ENCODE measurements around the gene FSTL4.
A peak's percentile ranks its signal among the peaks of the same experiment; 100 is the strongest.

Gene FSTL4

DNA sequence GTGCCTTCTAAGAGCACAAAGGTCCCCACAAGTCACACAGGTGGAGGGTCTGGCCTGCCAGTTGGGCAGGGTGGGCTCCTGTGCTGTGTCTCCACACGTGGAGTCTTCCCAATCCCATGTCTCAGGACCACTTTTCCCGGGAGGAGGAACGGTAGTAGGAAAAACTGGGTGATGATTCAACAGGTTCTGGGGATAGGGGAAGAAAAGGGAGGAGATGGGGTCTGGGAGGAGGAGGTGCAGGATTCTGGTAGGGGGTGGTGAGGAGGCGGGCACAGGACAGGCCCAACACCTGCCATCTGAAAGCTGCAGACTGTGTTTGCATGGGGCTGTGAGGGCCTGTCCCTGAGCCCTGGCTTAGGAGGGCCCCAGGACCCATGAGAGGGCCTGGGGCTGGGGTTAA is 345.4 kb downstream of the FSTL4 start:
- Histone ChIP-seq H2AFZ (ENCODE audit: low read length) (no peak overlapping the region), H3K36me3 (replicated peaks; ENCODE audit: insufficient read depth, low read length) (no peaks in the 10 kb centered on the region), H3K79me2 (ENCODE audit: low read length) (no peaks in the 10 kb centered on the region), H3K27me3 (replicated peaks; ENCODE audit: insufficient read depth, low read length) (no peaks in the 10 kb centered on the region), H3K9me2 (replicated peaks; ENCODE audit: insufficient read depth, low read length) (no peaks in the 10 kb centered on the region), H4K20me1 (ENCODE audit: insufficient read depth, low read length) (no peaks in the 10 kb centered on the region), H3K27ac (ENCODE audit: low read length) (no peak overlapping the region), H3K4me2 (ENCODE audit: low read depth, low read length) (no peak overlapping the region), H3K4me1 (ENCODE audit: low read length) (peaks cover 28% of the 10 kb centered on the region), H3K9ac (ENCODE audit: low read length) (no peak overlapping the region), H3K9me3 (replicated peaks; ENCODE audit: insufficient read depth, low read length) (no peaks in the 10 kb centered on the region), H3K4me3 (ENCODE audit: low read length) (no peak overlapping the region), H3F3A (ENCODE audit: insufficient read depth, low read length) (no peaks in the 10 kb centered on the region)
- no peak for DNase-seq
- TF ChIP-seq, protein P1, sequence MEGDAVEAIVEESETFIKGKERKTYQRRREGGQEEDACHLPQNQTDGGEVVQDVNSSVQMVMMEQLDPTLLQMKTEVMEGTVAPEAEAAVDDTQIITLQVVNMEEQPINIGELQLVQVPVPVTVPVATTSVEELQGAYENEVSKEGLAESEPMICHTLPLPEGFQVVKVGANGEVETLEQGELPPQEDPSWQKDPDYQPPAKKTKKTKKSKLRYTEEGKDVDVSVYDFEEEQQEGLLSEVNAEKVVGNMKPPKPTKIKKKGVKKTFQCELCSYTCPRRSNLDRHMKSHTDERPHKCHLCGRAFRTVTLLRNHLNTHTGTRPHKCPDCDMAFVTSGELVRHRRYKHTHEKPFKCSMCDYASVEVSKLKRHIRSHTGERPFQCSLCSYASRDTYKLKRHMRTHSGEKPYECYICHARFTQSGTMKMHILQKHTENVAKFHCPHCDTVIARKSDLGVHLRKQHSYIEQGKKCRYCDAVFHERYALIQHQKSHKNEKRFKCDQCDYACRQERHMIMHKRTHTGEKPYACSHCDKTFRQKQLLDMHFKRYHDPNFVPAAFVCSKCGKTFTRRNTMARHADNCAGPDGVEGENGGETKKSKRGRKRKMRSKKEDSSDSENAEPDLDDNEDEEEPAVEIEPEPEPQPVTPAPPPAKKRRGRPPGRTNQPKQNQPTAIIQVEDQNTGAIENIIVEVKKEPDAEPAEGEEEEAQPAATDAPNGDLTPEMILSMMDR (IDR thresholded peaks at IDR 0.05; ENCODE audit: low read length): no peak
- no peak for TF ChIP-seq EZH2phosphoT487 (IDR thresholded peaks at IDR 0.05; ENCODE audit: low read length)
- TF ChIP-seq EZH2 (optimal IDR thresholded peaks at IDR 0.05; ENCODE audit: low read depth, low read length): no peak

DNA sequence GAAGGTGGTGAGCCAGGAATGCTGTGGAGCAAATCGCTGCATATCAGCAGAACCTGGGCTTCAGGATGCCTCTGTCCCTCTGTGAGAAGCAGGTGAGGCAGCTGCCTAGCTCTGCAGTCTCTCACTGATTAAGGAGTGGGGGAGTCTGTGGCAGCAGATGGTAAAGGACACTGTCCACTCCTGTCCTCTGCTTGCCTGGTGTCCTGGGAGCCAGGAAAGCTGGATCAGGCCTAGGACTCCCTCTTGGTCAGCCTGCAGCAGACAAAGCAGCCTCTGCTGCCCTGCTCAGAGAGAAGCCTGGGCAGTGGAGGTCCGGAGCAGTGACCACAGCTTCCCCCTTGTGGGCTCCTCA is 345.8 kb downstream of the FSTL4 start:
- no peaks in the 10 kb centered on the region for H3K27me3 ChIP-seq (replicated peaks; ENCODE audit: insufficient read depth, low read length)
- H3F3A ChIP-seq (ENCODE audit: insufficient read depth, low read length): no peaks in the 10 kb centered on the region
- no peaks in the 10 kb centered on the region for H3K9me3 ChIP-seq (replicated peaks; ENCODE audit: insufficient read depth, low read length)
- no peaks in the 10 kb centered on the region for H3K36me3 ChIP-seq (replicated peaks; ENCODE audit: insufficient read depth, low read length)
- TF ChIP-seq EZH2phosphoT487 (IDR thresholded peaks at IDR 0.05; ENCODE audit: low read length): no peak
- no peaks in the 10 kb centered on the region for H3K79me2 ChIP-seq (ENCODE audit: low read length)
- no peak overlapping the region for H3K4me3 ChIP-seq (ENCODE audit: low read length)
- no peak overlapping the region for H3K27ac ChIP-seq (ENCODE audit: low read length)
- no peaks in the 10 kb centered on the region for H3K9me2 ChIP-seq (replicated peaks; ENCODE audit: insufficient read depth, low read length)
- no peak for DNase-seq
- H2AFZ ChIP-seq (ENCODE audit: low read length): no peak overlapping the region
- H4K20me1 ChIP-seq (ENCODE audit: insufficient read depth, low read length): no peaks in the 10 kb centered on the region
- no peak overlapping the region for H3K9ac ChIP-seq (ENCODE audit: low read length)
- H3K4me1 ChIP-seq (ENCODE audit: low read length): peaks cover 28% of the 10 kb centered on the region
- H3K4me2 ChIP-seq (ENCODE audit: low read depth, low read length): no peak overlapping the region

DNA sequence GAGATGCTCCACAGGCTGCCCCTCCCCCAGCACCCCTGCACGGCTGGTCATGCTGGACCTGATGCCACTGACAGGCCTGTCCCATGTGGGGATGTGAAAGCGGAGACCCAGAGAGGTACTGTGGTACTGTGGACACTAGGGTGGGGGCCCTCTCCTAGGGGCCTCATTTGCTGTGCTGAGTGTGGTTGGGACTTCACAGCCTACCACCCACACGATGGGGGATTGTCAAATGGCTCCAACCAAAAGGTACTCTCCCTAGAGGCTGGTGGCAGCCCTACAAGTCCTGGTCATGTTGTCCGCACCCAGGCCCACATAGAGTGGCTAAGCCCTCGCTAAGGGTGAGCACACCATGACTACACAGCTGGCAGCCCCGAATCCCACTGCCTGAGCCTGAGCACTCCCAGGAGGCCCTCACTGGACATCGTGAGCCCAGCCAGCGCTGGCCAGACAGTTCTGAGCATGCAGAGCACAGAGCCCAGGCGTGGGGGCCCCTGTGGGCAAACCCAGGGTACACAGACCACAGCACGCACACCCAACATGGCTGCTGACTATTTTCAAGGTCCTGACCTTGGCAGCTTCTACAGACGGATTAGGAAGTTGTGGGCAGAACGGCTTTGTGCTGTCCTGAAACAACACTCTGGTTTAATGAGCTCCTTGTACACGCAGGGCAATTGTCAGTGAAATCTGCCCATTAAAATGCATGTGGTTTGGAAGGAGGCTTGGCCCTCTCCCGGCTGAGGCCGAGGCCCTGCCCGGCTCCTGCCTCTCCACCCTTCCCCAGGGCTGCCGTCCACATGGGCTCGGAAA is 346.4 kb downstream of the FSTL4 start:
- Histone ChIP-seq H4K20me1 (ENCODE audit: insufficient read depth, low read length) (no peaks in the 10 kb centered on the region), H3K27me3 (replicated peaks; ENCODE audit: insufficient read depth, low read length) (no peaks in the 10 kb centered on the region), H3K4me1 (ENCODE audit: low read length) (peaks cover 28% of the 10 kb centered on the region), H3K4me3 (ENCODE audit: low read length) (no peak overlapping the region), H3K9ac (ENCODE audit: low read length) (no peak overlapping the region), H3F3A (ENCODE audit: insufficient read depth, low read length) (no peaks in the 10 kb centered on the region), H3K79me2 (ENCODE audit: low read length) (no peaks in the 10 kb centered on the region), H3K9me3 (replicated peaks; ENCODE audit: insufficient read depth, low read length) (no peaks in the 10 kb centered on the region), H3K4me2 (ENCODE audit: low read depth, low read length) (peak overlapping the region; percentile 23), H3K36me3 (replicated peaks; ENCODE audit: insufficient read depth, low read length) (no peaks in the 10 kb centered on the region), H2AFZ (ENCODE audit: low read length) (no peak overlapping the region), H3K9me2 (replicated peaks; ENCODE audit: insufficient read depth, low read length) (no peaks in the 10 kb centered on the region), H3K27ac (ENCODE audit: low read length) (no peak overlapping the region; the same call in 1 of the 2 replicates)
- TF ChIP-seq EZH2phosphoT487 (IDR thresholded peaks at IDR 0.05; ENCODE audit: low read length) (no peak), EZH2 (optimal IDR thresholded peaks at IDR 0.05; ENCODE audit: low read depth, low read length) (no peak)
- TF ChIP-seq, protein P1 (IDR thresholded peaks at IDR 0.05; ENCODE audit: low read length): no peak
- no peak for DNase-seq

DNA sequence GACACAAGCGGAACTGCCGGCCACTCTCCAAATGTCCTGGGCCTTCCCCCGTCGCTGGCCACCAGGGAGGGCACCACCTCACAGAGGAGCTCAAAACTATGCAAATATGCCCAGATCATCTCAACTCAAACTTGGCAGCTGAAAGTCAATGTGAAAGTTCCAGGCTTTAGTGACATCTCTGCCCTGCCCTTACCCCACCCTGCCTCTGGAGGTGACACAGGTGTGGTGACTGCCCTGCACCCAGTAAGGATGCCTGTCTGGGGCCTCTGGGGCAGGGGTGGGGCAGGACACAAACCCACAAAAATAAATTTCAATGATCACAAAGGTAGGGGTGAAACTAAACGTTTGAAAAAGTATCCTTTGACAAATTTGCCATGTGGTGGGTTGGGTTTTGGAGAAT is 347.1 kb downstream of the FSTL4 start:
- no peak overlapping the region for H3K9ac ChIP-seq (ENCODE audit: low read length)
- no peak for TF ChIP-seq EZH2phosphoT487 (IDR thresholded peaks at IDR 0.05; ENCODE audit: low read length)
- TF ChIP-seq, protein P1 (IDR thresholded peaks at IDR 0.05; ENCODE audit: low read length): peak; percentile 19
- H3F3A ChIP-seq (ENCODE audit: insufficient read depth, low read length): no peaks in the 10 kb centered on the region
- no peaks in the 10 kb centered on the region for H3K9me2 ChIP-seq (replicated peaks; ENCODE audit: insufficient read depth, low read length)
- H3K36me3 ChIP-seq (replicated peaks; ENCODE audit: insufficient read depth, low read length): no peaks in the 10 kb centered on the region
- no peak overlapping the region; the same call in 1 of the 2 replicates for H3K27ac ChIP-seq (ENCODE audit: low read length)
- DNase-seq: peak; percentile 72
- H3K27me3 ChIP-seq (replicated peaks; ENCODE audit: insufficient read depth, low read length): no peaks in the 10 kb centered on the region
- no peaks in the 10 kb centered on the region for H3K79me2 ChIP-seq (ENCODE audit: low read length)
- peak overlapping the region; percentile 23 for H3K4me2 ChIP-seq (ENCODE audit: low read depth, low read length)
- no peak overlapping the region for H3K4me3 ChIP-seq (ENCODE audit: low read length)
- peaks cover 28% of the 10 kb centered on the region for H3K4me1 ChIP-seq (ENCODE audit: low read length)
- no peaks in the 10 kb centered on the region for H3K9me3 ChIP-seq (replicated peaks; ENCODE audit: insufficient read depth, low read length)
- no peak overlapping the region for H2AFZ ChIP-seq (ENCODE audit: low read length)
- no peaks in the 10 kb centered on the region for H4K20me1 ChIP-seq (ENCODE audit: insufficient read depth, low read length)
